Occipital lobe (tissue), 2 donors: Measurements from ENCODE around the gene HDHD5. TPM values are rescaled to one million over a fixed set of nuclear protein-coding genes. Genes with fewer than 3 reads are reported as not detected.

Experiments
- DNase-seq: peaks from one replicate; lab custom pipeline; 2025; lab: John Stamatoyannopoulos, UW
- total RNA-seq: library from RNA; depleted of rRNA; stranded (reverse); fragments of >200 nt; gene quantifications from one replicate; pipeline ENCODE4 v1.2.3, GENCODE V29; 2014

The HDHD5 gene
- total RNA-seq, 1 donor from 2014 or later = 41.3 TPM

DNA sequence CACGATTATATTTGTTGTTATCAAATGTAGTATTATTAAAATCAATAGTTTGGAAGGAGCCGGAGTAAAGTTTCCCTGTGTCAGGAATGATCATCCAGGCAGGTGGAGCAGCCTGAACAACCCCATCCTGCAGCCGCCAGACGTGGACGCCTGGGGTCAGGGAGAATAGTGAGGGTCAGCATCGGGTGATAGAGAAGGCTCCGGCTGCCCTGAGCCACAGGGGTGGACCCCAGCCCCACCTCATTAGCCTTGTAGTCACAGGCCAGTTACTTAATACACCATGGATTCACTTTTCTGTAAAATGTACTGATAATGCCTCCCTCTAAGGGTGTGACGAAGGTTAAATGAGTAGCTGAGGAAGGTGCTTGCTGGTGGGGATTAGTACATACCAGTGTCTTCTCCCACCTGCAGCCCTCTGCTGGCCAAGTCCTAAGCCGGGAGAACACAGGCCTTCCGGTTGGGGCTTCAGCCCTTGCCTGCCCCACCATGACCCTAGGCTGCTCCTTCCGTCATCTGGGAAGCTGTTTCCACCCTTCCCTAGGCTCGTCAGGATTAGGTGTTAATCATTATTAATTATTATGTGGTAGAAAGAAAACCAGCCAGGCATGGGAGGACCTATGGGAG is 52.8 kb downstream of the HDHD5 start:
- DNase-seq = no peak

DNA sequence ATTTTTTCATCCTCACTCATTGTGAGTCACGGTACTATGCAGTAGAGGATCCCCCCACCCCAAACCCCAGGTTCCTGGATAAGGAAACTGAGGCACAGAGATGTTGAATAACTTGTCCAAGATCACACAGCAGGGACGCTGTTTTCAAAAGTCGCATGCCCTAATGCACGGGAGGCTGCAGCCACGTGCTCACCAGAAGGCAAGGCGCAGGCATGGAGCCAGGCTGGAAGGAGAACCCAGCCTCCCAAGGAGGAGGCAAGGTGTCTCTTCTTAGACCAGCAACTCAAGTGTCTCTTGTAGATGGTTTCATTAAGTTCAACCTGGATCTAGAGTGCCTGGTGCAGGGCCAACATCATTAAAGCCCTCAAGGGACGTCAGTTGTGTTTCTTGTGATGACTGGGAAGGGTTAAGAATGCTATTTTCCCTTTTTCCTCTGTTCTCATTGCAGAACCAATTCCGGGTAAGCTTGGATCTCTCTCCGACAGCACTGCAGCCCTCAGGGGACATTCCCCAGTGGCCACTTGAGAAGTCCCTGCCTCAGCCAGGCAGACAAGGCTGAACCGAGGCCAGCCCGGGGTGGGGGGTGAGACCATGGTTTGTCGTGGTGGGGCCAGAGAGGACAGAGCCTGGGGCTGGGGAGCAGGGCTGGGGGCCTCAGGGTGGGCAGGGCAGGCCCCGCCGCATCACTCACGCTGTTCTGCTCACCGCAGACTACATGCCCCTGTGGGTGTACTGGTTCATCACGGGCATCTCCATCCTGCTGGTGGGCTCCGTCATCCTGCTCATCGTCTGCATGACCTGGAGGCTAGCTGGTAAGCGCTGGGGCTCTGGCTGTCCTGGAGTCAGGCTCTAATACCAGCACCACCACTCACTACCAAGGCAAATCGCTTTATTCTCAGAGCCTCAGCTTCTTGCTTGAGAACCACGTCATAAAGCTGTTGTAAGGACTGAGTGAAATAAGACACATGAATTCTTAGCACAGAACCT is 53.6 kb downstream of the HDHD5 start:
- DNase-seq = no peak

DNA sequence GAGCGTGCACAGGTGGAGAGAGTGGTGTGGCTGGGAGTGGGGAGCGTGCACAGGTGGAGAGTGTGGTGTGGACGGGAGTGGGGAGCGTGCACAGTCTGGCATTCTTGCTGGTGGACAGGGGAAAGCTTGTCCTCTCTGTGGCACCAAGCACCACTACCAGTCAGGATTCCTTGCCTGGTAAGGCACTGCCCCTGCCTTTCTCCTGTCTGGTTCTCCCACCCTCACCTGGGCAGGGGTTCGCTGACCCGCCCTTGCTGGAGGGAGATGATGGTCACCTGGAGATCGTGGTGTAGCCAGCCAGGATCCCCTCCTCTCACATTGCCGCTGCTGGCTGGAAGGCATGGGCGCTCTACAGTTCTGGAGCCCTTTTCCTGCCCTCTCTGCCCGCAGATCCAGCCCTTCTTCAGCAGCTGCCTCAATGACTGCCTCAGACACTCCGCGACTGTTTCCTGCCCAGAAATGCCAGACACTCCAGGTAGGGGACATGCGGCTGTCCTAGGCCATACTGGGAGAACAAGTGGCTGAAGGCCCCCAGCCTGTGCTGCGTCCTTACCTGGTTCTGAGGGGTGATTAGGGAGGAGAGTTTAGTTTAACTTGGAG is 54.6 kb downstream of the HDHD5 start:
- no peak for DNase-seq

DNA sequence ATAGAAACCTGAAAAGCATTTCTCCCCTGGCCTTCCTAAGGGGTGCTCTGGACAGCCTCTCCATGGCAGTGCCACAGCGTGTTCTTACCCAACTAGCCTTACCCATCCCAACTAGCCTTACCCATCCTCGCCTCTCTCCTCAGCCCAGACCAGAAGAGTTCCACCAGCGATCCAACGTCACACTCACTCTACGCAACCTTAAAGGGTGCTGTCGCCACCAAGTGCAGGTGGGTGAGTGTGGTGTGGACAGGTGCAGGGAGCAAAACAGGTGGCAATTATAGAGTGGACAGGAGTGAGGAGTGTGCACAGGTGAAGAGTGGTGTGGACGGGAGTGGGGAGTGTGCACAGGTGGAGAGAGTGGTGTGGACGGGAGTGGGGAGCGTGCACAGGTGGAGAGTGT is 55.7 kb downstream of the HDHD5 start:
- DNase-seq = no peak

DNA sequence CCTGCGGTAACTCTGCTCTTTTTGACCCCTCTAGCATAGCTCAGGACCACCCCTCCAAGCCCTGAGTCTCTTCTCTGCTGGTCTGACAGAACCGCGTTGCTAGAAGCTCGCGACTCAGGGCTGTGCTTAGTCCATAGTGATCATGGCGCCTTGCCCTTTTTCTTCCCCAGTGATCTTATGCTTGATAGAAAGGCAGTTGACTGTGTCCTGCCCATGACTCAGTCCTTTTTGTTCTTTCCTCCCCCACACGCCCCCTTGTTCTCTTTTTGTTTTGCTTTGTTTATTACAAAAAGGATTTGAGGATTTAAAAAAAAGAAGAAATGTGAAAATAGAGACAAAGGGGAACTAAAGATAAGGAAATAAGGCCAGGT is 56.8 kb downstream of the HDHD5 start:
- DNase-seq = no peak

DNA sequence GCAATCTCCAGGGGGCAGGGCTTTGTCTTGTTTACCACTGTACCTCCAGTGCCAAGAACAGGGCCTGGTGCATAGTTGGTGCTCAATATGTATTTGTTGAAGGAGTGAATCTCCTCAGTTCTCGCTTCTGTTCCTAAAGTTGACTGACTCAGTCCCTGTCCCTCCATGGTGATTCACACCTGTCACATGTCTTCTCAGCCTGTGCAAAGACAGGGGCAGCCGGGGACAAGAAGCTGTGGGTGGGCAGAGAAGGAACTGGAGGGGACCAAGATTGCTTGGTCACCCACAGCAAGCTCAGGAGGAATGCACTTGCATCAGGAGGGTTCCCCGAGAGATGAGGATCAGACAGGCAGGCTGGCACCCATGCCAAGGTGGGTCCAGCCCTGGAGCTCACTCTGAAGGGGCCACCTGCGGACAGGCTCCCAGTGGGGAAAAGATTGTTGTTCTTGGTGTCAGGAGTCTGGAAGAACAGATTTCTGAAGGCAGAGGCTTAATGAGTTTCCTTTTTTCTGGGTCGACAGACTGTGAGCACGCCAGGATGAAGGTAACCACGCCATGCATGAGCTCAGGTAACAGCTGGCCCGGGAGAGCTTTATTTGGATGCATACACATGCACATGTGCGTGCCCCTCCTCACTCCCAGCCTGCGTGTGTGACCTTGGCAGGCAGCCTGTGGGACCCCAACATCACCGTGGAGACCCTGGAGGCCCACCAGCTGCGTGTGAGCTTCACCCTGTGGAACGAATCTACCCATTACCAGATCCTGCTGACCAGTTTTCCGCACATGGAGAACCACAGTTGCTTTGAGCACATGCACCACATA is 57.4 kb downstream of the HDHD5 start:
- DNase-seq = peak; percentile 57

DNA sequence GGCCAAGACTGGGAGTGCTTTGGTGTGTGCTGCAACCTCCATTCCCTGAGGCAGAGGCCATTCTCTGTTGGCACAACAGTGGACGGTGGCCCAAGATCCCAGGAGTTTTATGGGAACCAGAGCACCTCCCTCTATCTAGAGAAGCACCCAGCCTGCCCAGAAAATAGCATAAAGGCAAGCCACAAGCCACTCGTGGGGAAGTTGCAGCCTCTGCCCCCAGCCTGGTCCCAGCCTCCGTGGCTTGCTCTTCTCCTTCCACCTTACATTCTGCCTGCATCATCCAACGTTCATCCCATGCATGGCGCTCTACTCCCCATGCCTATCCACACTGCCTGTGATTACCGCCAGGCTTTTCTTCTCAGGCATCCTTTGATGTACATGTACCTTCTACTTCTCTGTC is 58.5 kb downstream of the HDHD5 start:
- no peak for DNase-seq

DNA sequence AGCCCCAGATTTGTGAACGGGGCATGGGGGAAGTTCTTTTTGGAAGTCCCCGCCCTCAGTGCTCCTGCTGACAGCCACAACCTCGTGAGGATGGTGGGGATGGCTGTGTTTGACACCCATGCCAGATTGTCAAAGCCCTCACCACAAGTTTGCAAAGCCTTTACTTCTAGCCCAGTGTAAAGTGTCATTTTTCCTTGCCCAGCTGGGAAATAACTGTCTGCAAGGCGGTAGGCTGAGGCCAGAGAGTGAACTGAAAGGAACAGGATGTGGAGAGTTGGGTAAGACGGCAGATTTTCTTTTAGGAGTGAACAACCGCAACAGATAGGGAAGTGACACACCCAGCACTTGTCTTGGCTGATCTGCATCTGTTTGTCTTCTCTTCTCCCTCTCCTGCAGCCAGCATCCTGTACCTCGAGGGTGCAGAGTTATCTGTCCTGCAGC is 60.7 kb downstream of the HDHD5 start:
- no peak for DNase-seq

DNA sequence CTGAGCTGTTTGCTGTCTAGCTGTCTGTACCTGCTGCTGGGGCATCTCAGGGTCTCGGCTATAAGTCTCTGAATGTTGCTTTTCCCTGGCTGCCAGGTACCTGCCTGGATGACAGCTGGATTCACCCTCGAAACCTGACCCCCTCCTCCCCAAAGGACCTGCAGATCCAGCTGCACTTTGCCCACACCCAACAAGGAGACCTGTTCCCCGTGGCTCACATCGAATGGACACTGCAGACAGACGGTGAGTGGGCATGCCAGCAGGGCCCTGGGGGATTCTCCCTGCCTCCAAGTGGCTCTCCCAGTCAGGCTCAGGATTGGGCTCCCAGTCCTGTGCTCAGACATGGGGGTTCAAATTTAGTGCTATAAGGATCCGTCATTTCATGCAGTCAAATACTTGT is 61.4 kb downstream of the HDHD5 start:
- DNase-seq = no peak

DNA sequence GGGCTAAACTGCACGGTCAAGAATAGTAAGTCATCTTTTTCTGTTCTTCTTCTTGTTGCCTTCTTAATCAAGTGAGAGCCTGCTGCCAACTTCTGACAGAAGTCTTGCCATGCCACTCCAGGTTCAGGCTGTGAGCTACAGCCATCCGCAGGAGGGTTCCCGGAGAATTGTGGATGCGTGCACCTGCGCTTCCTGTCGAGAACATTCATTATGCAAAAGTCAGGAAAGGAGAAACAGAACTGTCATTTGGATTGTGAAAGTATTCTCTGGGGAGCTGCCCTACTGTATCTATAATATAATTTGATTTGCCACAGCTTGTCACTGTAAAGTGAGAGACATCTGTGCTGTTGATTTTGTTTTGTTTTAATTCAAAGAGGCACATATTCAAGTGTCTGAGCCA is 62.0 kb downstream of the HDHD5 start:
- DNase-seq = no peak

DNA sequence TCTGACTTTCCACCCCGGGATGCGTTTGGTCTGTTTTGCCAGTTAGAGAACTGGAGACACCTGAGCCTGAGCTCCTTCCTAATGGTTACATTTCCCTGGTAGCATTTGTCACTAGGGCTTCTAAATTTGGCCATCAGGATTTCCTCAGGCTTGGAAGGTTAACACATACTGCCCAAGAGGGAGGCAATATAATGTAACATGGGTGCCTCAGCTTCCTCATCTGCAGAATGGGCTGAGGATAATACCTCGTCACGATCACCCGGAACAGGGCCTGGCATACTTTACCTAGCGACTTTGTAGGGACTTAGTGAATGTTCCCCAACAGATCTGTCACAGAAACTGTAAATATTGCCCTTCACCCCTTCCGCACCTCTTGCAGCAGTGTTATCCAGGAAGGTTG is 63.0 kb downstream of the HDHD5 start:
- no peak for DNase-seq

DNA sequence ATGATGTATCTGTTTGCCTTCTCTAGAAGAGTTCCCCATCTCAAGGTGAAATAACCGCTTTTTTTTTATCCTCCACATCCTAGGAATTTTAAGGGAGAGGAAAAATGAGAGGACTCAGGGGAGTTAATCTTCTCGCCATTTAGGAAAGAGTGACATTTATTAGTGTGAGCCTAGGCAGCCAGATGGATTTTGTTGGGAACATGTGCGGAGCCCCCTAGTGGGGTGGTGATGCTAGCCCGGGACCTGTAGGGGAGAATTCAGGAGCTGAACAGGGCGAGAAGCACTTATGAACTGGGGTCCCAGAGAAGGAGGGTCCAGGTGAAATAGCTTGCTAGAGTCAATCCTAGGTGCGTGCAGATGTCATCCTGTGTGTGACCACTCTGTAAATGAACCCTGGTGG is 63.5 kb downstream of the HDHD5 start:
- no peak for DNase-seq

DNA sequence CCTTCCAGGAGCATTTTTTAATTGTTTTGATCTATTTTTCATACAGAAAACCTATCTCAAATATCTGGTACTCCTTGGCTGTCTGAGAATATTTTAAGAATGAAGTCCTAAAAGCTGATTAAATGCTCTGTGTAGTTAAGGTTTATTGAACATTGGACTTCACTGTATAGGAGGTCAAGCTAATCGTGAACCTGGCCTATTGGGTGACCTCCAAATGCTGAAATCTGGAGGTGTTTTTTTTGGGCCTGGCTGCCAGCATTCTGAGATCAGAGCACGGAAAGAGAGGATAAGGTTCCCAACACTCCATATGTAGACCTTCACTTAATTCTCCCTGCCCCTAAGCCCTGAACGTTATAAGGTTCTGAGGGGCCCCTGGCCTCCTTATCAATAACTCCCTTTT is 66.0 kb downstream of the HDHD5 start:
- no peak for DNase-seq

DNA sequence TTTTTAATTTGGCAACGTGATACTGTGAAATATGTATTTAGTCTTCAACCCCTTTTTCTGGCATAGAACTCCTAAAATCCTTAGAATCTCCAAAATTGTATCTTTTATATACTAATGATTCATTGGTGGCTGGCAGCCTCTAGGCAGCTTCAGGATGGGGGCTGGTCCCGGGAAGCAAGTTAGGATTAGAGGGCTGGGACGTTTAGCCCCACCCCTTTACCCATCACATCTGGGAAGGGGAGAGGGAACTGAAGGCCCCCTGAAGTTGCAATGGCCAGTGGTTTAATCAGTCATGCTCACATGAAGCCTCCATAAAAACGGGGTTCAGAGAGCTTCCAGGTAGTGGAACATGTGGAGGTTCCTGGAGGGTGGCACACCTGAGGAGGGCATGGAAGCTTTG is 67.2 kb downstream of the HDHD5 start:
- DNase-seq = no peak

DNA sequence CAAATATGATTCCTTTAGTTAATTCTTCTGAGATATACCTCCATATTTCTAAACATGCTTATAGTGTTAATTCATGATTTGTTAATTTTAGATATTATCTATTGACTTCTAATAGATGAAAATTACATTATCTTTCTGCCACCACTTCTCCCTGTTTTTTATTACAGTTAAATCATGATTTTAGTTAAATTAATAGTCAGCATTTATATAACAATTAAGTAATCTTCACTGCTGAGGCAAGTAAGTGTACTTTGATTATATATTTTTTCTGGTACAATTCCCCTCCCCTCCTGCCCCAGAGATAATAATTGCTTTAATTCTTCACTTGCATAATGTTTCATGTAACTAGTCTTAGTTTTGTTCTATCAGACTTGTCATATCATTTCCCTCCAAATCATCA is 68.5 kb downstream of the HDHD5 start:
- DNase-seq = no peak

Other genes starting within 250 kb of the HDHD5 start
- not detected for gene GAB4, start 151.1 kb downstream of the HDHD5 start, total RNA-seq
- gene IL17RA, start 74.3 kb downstream of the HDHD5 start, total RNA-seq = 1.2 TPM
- 10.0 TPM for gene TMEM121B, start 37.9 kb downstream of the HDHD5 start, total RNA-seq
- gene ADA2, start 60.2 kb upstream of the HDHD5 start, total RNA-seq = 3.4 TPM
- gene CECR2, start 210.2 kb upstream of the HDHD5 start, total RNA-seq = 4.4 TPM